SHP77 (cell line): ENCODE data around the gene SOCS3.

Experiments
- DNase-seq, 2 experiments: peaks; one replicate each; lab custom pipeline; 2025; lab: John Stamatoyannopoulos, UW

Gene SOCS3, protein sequence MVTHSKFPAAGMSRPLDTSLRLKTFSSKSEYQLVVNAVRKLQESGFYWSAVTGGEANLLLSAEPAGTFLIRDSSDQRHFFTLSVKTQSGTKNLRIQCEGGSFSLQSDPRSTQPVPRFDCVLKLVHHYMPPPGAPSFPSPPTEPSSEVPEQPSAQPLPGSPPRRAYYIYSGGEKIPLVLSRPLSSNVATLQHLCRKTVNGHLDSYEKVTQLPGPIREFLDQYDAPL

GRCh38 chr17:78359997-78360370 lies at the start of gene SOCS3:
TSS of gene SOCS3 (minus strand) at chr17:78360077. CDS start at chr17:78359095, 982 bp downstream.
- peak; percentile 90 to 95 for DNase-seq

GRCh38 chr17:78409191-78409928 lies 49.5 kb upstream of the SOCS3 start:
- DNase-seq, result peak; percentile 48 to 73

GRCh38 chr17:78408476-78409050 lies 48.7 kb upstream of the SOCS3 start:
- no peak for DNase-seq

DNA sequence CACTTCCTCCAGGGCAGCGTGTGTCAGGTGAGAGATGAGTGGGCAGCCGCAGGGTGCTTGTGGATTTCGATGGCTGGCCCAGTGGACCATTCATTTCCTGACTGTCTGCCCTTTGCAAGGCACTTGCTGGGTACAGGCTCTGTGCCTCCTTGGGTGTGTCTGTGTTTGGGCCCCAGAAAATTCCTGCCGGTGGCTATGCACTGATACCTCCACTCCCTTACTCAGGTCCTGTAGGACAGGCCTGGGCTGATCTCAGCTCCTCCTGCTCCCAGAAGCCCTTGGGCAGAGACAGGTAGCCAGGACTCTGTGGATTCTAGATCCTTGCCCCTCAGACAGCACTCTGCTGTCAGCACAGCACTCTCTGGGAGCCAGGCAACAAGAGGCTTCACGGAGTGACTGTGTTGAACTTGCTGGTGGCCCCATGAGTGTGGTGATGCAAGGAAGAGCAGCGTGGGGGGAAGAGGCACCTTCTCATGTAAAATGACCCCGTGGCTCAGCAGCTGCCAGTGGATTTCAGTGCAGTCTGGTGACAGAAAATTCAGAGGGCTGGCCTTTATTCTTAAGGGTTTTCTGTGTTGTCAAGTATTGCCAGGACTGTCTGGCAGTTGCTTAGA lies 47.6 kb upstream of the SOCS3 start:
- DNase-seq, result peak in 1 of 2 experiments; percentile 25

- DNase-seq, result no peak
Measured at GRCh38 chr17:78406920-78407319, 47.0 kb upstream of the SOCS3 start.

DNA sequence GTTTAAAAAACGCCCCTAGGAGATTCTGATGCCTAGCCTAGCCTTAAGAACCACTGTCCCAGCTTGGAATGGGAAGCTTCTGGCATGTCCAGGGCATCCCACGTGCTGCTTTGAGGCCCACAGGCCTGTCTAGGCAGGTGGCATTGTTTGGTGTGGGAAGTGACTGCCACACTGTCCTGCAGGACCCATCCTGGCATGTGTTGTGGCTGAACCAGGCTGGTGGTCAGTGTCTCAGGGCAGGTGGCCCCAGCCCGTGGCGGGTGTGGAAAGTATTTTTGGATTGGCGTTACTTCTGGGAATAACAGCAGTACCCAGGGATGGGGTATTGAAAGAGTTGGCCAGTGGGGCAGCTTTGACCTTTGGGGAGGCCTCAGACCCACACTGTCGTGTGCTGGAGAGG lies 46.5 kb upstream of the SOCS3 start:
- DNase-seq, result no peak

- no peak for DNase-seq
Measured at GRCh38 chr17:78403822-78404221, 43.9 kb upstream of the SOCS3 start.

- no peak for DNase-seq
Measured at GRCh38 chr17:78401891-78402290, 42.0 kb upstream of the SOCS3 start.

DNA sequence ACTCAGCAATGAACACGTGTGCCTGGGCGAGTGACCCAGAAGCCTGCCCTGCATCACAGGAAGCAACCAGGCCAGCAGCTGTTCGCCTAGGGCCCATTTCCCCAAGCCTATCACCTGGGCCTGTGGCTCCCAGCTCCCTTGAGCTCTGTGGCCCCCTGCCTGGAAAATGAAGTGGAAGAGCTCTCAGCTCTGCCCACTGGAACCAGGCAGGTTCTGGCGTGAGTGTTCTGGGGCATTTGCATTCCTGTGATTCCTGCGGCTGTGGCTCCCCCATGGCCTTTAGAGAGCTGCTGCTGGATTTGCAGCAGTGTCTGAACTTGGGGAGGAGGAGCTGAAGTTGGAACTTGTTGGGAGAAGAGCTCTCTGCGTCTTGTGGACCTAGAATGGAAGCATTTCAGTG lies 41.4 kb upstream of the SOCS3 start:
- no peak for DNase-seq

GRCh38 chr17:78400581-78401240 lies 40.8 kb upstream of the SOCS3 start:
- no peak for DNase-seq

GRCh38 chr17:78399693-78400144 lies 39.8 kb upstream of the SOCS3 start:
- no peak for DNase-seq

- no peak for DNase-seq
Measured at GRCh38 chr17:78399028-78399692, 39.3 kb upstream of the SOCS3 start.

- DNase-seq, result no peak
Measured at GRCh38 chr17:78398390-78398789, 38.5 kb upstream of the SOCS3 start.

- no peak for DNase-seq
Measured at GRCh38 chr17:78397681-78398101, 37.8 kb upstream of the SOCS3 start.

GRCh38 chr17:78396441-78397337 lies 36.8 kb upstream of the SOCS3 start:
- DNase-seq, result no peak

- DNase-seq, result no peak
Measured at GRCh38 chr17:78395155-78395554, 35.3 kb upstream of the SOCS3 start.

- DNase-seq, result no peak
Measured at GRCh38 chr17:78394209-78394608, 34.3 kb upstream of the SOCS3 start.

DNA sequence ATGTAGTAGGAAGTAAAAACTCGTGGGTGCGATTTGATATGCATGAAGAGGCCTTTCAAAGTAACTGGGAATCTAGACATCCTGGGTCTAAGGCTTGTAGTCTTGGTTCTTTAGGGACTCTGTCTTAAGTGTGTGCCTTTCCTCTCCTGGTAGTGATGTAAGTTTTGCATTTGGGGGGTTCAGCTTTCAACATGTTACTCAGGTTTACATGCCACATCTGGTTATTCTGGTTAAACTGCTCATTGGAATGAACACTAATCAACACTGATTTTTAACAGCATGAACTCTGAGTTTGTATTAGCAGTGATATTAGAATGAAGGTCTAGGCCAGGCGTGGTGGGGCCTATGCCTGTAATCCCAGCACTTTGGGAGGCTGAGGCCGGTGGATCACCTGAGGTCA lies 33.7 kb upstream of the SOCS3 start:
- DNase-seq, result no peak

- DNase-seq, result no peak
Measured at GRCh38 chr17:78392295-78392694, 32.4 kb upstream of the SOCS3 start.

DNA sequence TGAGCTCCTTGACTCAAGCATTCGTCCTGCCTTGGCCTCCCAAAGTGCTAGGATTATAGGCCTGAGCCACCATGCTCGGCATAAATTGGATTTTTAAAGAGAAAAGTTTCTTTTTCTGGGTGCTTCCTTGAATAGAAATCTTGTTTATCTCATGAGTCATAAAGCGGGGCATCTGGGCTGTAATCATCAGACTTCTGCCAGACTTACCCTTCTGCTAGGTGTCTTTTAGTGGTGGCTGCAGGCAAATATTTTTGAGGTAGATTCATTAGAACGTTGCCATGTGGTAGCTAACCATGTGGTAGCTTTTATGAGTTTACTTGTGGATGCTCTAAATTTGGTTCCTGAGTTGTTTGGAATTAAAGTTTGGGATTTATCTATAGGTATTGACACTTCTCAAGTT lies 32.0 kb upstream of the SOCS3 start:
- DNase-seq, result no peak

GRCh38 chr17:78391051-78391431 lies 31.2 kb upstream of the SOCS3 start:
- DNase-seq, result no peak
